ENCODE data around the gene FRMD7. TPM values are rescaled to one million over a fixed set of nuclear protein-coding genes. Genes with fewer than 3 reads are reported as not detected.

FRMD7 gene, protein sequence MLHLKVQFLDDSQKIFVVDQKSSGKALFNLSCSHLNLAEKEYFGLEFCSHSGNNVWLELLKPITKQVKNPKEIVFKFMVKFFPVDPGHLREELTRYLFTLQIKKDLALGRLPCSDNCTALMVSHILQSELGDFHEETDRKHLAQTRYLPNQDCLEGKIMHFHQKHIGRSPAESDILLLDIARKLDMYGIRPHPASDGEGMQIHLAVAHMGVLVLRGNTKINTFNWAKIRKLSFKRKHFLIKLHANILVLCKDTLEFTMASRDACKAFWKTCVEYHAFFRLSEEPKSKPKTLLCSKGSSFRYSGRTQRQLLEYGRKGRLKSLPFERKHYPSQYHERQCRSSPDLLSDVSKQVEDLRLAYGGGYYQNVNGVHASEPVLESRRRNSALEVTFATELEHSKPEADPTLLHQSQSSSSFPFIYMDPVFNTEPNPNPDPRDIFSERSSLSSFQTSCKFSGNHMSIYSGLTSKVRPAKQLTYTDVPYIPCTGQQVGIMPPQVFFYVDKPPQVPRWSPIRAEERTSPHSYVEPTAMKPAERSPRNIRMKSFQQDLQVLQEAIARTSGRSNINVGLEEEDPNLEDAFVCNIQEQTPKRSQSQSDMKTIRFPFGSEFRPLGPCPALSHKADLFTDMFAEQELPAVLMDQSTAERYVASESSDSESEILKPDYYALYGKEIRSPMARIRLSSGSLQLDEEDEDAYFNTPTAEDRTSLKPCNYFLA
- not detected in 2 replicates for total RNA-seq

DNA sequence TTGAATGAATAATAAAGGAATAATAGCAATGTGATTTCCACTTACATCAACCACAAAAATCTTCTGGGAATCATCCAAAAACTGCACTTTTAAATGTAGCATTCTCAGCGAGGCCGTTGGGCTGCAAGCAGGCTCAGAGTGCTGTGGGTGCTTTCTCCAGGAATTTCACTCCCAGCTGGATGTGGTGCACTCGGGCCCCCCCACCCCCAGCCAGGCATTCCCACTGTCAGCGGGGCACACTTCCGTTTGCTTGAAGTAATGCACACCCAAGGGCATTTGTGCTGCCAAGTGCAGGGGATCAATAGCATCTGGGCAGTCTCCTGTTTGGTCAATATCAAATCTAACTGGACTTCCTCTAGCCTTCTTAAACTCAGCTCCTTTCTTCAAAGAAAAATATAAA is at the start of gene FRMD7:
FRMD7 (minus strand) TSS at position 278 of the 400 bp plus-strand sequence; CDS start at position 102, 176 bp downstream.

Other genes starting within 250 kb of the FRMD7 start
- gene STK26, start 104.7 kb downstream of the FRMD7 start, total RNA-seq = 20.8 and 28.7 TPM in 2 replicates
- gene RAP2C, start 91.4 kb upstream of the FRMD7 start, total RNA-seq = 21.0 and 28.9 TPM in 2 replicates